Measurements from ENCODE around the gene OR2T6.

DNA sequence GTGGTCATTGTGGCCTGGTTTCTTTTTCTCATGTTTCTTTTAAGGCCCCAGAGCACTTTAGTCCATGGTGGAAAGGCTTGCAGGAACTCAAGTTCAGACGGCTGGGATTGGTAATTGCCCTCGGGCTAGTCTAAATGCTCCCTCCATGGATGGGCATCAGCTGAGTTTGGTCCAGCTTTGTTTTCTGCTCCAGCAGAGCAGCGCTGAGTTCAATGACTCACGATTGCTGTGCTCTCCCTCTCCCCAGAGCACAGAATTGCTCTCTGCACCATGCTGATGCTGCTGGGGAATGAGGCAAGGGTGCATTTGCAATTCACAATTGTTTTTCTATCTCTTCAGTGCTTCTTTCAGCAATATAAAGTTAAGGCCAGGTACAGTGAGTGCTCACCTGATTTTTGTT, 1.8 kb upstream of the OR2T6 start:
- TF ChIP-seq YY1 (IDR thresholded peaks at IDR 0.05; ENCODE audit: borderline replicate concordance in 1 of 3, control insufficient read depth in 1 of 3, extremely low read depth in 1 of 3, insufficient read depth in 3 of 3, insufficient read length in 1 of 3, insufficient replicate concordance in 2 of 3, low read depth in 1 of 3, low read length in 2 of 3) (no peak), MXI1 (IDR thresholded peaks at IDR 0.05; ENCODE audit: low read depth, low read length) (no peak)
- TF ChIP-seq, protein P1, sequence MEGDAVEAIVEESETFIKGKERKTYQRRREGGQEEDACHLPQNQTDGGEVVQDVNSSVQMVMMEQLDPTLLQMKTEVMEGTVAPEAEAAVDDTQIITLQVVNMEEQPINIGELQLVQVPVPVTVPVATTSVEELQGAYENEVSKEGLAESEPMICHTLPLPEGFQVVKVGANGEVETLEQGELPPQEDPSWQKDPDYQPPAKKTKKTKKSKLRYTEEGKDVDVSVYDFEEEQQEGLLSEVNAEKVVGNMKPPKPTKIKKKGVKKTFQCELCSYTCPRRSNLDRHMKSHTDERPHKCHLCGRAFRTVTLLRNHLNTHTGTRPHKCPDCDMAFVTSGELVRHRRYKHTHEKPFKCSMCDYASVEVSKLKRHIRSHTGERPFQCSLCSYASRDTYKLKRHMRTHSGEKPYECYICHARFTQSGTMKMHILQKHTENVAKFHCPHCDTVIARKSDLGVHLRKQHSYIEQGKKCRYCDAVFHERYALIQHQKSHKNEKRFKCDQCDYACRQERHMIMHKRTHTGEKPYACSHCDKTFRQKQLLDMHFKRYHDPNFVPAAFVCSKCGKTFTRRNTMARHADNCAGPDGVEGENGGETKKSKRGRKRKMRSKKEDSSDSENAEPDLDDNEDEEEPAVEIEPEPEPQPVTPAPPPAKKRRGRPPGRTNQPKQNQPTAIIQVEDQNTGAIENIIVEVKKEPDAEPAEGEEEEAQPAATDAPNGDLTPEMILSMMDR (IDR thresholded peaks at IDR 0.05 in 2 of 3, conservative IDR thresholded peaks at IDR 0.05 in 1 of 3; ENCODE audit: insufficient read depth in 2 of 3, low read depth in 1 of 3, low read length in 3 of 3) = no peak
- TF ChIP-seq, protein P2, sequence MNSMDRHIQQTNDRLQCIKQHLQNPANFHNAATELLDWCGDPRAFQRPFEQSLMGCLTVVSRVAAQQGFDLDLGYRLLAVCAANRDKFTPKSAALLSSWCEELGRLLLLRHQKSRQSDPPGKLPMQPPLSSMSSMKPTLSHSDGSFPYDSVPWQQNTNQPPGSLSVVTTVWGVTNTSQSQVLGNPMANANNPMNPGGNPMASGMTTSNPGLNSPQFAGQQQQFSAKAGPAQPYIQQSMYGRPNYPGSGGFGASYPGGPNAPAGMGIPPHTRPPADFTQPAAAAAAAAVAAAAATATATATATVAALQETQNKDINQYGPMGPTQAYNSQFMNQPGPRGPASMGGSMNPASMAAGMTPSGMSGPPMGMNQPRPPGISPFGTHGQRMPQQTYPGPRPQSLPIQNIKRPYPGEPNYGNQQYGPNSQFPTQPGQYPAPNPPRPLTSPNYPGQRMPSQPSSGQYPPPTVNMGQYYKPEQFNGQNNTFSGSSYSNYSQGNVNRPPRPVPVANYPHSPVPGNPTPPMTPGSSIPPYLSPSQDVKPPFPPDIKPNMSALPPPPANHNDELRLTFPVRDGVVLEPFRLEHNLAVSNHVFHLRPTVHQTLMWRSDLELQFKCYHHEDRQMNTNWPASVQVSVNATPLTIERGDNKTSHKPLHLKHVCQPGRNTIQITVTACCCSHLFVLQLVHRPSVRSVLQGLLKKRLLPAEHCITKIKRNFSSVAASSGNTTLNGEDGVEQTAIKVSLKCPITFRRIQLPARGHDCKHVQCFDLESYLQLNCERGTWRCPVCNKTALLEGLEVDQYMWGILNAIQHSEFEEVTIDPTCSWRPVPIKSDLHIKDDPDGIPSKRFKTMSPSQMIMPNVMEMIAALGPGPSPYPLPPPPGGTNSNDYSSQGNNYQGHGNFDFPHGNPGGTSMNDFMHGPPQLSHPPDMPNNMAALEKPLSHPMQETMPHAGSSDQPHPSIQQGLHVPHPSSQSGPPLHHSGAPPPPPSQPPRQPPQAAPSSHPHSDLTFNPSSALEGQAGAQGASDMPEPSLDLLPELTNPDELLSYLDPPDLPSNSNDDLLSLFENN (IDR thresholded peaks at IDR 0.05; ENCODE audit: low read depth in 2 of 2, low read length in 2 of 2) = no peak
- TF ChIP-seq, protein P3, sequence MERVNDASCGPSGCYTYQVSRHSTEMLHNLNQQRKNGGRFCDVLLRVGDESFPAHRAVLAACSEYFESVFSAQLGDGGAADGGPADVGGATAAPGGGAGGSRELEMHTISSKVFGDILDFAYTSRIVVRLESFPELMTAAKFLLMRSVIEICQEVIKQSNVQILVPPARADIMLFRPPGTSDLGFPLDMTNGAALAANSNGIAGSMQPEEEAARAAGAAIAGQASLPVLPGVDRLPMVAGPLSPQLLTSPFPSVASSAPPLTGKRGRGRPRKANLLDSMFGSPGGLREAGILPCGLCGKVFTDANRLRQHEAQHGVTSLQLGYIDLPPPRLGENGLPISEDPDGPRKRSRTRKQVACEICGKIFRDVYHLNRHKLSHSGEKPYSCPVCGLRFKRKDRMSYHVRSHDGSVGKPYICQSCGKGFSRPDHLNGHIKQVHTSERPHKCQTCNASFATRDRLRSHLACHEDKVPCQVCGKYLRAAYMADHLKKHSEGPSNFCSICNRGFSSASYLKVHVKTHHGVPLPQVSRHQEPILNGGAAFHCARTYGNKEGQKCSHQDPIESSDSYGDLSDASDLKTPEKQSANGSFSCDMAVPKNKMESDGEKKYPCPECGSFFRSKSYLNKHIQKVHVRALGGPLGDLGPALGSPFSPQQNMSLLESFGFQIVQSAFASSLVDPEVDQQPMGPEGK (CRISPR knock-in tag; IDR thresholded peaks at IDR 0.05; ENCODE audit: borderline replicate concordance) = no peak
